NOMO-1 (cell line): Measurements from ENCODE around the gene CHST15.
"Not testable (repeated sequence)": the region's sequence is repeated elsewhere in the genome, so short reads cannot be mapped to it uniquely, and the experiment has no call there.

Source experiments
- DNase-seq, 2 experiments: peaks; one replicate each; lab custom pipeline; 2025; ENCODE audit not compliant: unreplicated experiment in 2 of 2; lab: John Stamatoyannopoulos, UW

The CHST15 gene

DNA sequence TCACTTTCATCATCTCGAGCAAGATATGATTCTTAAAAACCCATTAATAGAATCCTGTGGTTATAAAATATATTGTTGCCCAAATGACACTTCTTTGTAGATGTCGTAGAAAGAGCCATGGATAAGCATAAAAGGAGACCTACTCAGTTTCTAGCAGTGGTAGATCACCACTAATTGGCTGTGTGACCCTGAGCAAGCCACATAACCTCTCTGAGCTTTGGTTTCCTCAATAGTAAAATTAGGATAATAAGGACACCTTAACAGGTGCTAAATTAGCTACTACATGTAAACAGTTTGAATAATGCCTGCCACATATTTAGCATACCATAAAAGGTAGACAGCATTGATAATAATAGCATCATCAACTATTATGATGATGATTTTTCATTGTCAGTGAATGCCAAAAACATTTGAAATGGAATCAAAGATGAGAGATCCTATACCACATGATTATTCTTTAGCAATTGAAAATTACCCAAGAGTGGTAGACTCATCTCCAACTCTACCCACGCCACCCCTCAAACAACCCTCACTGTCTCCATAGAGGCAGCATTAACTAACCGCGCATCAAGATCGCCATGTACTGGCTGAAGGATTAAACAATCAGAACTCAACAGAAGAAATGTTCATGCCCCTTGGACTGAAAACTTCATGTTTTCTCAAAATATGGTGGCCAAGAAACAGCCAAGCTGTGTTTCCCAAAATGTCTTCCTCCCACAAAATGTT is 45.8 kb downstream of the CHST15 start:
- DNase-seq = no peak

- peak; percentile 37 to 60 for DNase-seq
These were observed 47.5 kb downstream of the CHST15 start for GRCh38 chr10:124045801-124046355.

DNA sequence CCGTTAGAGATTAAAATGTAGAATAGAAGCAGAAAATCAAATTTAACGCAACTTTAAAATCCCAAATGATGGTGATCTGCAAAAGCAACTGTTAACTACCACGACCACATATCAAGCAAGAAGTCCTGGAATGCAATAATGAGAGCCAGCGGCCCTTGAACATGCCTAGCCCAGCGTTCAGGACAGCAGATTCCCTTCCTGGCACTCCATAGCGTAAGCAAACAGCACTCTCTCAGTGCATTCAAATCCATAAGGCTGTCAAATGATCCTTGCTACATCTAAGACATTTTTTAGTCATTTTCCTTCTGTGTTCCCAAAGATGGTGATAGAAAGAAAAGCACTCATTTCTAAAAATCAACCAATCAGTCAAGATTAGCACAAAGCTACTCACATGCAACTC is 48.1 kb downstream of the CHST15 start:
- DNase-seq = no peak

- DNase-seq = no peak
These were observed 49.1 kb downstream of the CHST15 start for GRCh38 chr10:124044143-124044862.

DNA sequence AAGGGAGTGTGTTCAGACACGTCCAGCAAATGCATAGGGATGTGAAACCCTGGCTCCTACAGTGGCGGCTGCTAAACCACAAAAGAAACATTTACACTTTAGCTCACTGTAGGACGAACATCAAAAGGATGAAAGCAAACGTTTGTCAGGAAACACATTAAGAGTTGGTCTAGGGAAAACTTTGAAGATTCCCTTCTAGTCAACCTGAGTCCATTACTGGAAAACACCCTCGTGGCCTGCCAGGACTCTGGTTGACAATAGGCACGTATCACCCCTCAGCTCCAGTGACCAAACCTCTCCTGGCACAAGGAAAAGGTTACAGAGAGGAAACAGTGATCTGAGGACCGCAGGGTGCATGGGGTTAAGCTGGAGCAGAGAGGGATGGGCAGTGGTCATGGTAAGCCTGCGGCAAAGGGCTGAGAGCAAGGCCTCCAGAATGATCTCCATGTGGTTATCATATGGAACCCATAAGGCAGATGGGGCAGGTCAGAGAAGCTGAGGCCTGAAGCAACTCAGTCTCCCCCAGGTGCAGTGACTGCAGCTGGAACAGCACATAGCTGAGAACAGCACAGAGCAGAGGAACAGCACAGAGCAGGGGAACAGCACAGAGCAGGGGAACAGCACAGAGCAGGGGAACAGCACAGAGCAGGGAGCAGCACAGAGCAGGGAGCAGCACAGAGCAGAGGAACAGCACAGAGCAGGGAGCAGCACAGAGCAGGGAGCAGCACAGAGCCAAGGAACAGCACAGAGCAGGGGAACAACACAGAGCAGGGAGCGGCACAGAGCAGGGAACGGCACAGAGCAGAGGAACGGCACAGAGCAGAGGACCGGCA is 49.9 kb downstream of the CHST15 start:
- peak; percentile 72 to 92 for DNase-seq

GRCh38 chr10:124042656-124043309 is 50.6 kb downstream of the CHST15 start:
- DNase-seq = no peak

GRCh38 chr10:124041675-124042445 is 51.5 kb downstream of the CHST15 start:
- DNase-seq = peak in 1 of 2 experiments; percentile 10

DNA sequence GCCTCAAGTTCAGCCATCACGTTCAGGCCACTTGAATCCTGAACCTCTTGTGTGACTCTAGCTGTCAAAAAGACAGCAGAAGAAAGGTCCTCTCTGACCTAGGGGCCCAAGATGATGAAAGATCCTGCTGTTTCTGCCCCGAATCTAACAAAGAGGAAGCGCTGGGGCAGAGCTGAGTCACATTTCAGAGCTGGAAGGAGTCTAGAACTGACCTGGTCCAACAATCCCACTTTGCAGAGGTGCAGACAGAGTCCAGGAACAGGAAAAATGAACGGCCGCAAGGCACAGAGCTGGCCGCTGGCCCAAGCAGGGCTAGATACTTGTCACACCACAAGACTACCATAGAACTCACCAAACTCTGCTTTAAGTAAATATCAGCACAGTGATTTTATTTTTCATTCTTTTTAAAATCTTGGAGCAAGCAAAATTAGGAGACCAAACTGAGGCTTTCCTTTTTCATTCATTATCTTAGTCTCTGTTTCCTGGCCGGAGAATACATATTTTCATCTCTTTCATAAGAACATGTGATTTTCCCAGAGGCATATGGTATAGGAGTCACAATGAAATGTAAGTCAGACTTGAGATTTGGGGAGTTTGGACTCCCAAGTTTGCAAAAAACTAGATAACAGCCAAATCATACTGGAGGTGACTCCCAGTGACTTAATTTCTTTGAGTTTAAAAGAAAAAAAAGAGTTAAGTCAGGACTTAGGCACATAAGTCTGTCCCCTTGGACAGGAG is 52.8 kb downstream of the CHST15 start:
- peak; percentile 73 to 89 for DNase-seq

GRCh38 chr10:124039483-124040013 is 53.9 kb downstream of the CHST15 start:
- no peak for DNase-seq

GRCh38 chr10:124037784-124038183 is 55.6 kb downstream of the CHST15 start:
- peak; percentile 28 to 56 for DNase-seq

DNA sequence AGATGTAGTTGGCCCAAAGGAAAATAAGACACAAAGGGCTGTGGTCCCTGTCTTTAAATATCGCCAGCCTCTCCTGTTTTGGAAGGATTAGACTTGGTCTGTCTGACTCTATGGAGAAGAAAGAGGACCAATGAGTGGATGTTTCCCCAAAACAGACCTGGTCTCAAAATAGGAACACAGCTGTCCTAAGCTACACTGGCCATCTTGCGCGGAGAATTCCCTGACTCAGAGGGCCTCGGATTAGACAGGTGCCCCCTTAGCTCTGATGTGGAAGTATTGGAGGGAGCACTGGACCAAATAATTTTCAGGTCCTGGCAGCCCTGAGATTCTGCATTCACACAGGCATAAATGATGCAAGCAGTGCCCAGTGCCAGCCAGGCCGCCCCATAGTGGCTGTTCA is 56.1 kb downstream of the CHST15 start:
- DNase-seq = no peak

- no peak for DNase-seq
These were observed 56.7 kb downstream of the CHST15 start for GRCh38 chr10:124036746-124037145.

GRCh38 chr10:124035928-124036558 is 57.4 kb downstream of the CHST15 start:
- DNase-seq = peak; percentile 94 to 97

DNA sequence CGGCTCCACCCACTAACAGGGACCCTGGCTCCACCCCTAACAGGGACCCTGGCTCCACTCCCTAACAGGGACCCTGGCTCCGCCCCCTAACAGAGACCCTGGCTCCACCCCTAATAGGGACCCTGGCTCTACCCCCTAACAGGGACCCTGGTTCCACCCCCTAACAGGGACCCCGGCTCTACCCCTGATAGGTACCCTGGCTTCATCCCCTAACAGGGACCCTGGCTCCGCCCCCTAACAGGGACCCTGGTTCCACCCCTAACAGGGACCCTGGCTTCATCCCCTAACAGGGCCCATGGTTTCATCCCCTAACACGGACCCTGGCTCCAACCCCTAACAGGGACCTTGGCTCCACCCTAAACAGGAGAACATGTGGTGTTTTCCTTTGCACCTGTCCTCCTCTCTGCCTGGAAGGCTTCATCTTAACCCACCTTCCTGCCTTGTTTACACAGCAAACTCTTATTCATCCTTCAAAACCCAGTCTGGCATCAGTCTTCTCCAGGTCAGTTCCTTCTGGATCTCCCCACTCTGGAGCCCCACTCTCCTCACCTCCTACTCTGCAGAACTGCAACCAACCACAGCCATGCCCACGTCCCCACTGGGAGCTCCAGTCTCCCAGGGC is 58.0 kb downstream of the CHST15 start:
- DNase-seq = no peak

- not testable (repeated sequence) for DNase-seq
These were observed 58.7 kb downstream of the CHST15 start for GRCh38 chr10:124034576-124035305.

- no peak for DNase-seq
These were observed 59.5 kb downstream of the CHST15 start for GRCh38 chr10:124033887-124034218.
